HEK293 (cell line): ENCODE measurements around the gene KCTD15.

Source experiments
- OVOL3 ChIP-seq: fragments of 450-650 bp; formaldehyde crosslinking; IDR thresholded peaks from 2 replicates; pipeline ENCODE4 v1.5.1; 2016; ENCODE audit warnings: missing biosample characterization, missing genetic modification characterization
- PATZ1 ChIP-seq: fragments of 450-650 bp; formaldehyde crosslinking; IDR thresholded peaks from 2 replicates; pipeline ENCODE4 v1.5.1; 2016; ENCODE audit warnings: missing biosample characterization, missing genetic modification characterization
- PRDM2 ChIP-seq: fragments of 450-650 bp; formaldehyde crosslinking; IDR thresholded peaks from 2 replicates; pipeline ENCODE4 v1.5.1; 2016; ENCODE audit warnings: missing biosample characterization, missing genetic modification characterization, borderline replicate concordance
- REST ChIP-seq: fragments of 450-650 bp; formaldehyde crosslinking; IDR thresholded peaks from 2 replicates; pipeline ENCODE4 v1.5.1; 2016; ENCODE audit warnings: missing biosample characterization, missing genetic modification characterization
- SALL2 ChIP-seq: fragments of 450-650 bp; formaldehyde crosslinking; IDR thresholded peaks from 2 replicates; pipeline ENCODE4 v1.5.0; 2017; ENCODE audit warnings: missing biosample characterization, mild to moderate bottlenecking, missing genetic modification characterization, borderline replicate concordance
- TCF7L2 ChIP-seq: IDR thresholded peaks from 2 replicates; pipeline ENCODE4 v1.6.1; 2011; ENCODE audit warnings: low read depth, mild to moderate bottlenecking, inconsistent platforms, low read length, moderate library complexity, borderline replicate concordance
- WT1 ChIP-seq: fragments of 450-650 bp; formaldehyde crosslinking; IDR thresholded peaks from 2 replicates; pipeline ENCODE4 v1.5.1; 2016; ENCODE audit warnings: missing biosample characterization, missing genetic modification characterization
- ZBTB20 ChIP-seq: fragments of 450-650 bp; formaldehyde crosslinking; IDR thresholded peaks from 2 replicates; pipeline ENCODE4 v1.5.1; 2016; ENCODE audit warnings: missing biosample characterization, missing genetic modification characterization
- ZBTB49 ChIP-seq: fragments of 450-650 bp; formaldehyde crosslinking; IDR thresholded peaks from 2 replicates; pipeline ENCODE4 v1.5.1; 2016; ENCODE audit warnings: missing biosample characterization, missing genetic modification characterization, low read depth
- ZBTB8A ChIP-seq: fragments of 450-650 bp; formaldehyde crosslinking; IDR thresholded peaks from 2 replicates; pipeline ENCODE4 v1.5.1; 2016; ENCODE audit warnings: missing biosample characterization, missing genetic modification characterization
- ZFP41 ChIP-seq: fragments of 450-650 bp; formaldehyde crosslinking; IDR thresholded peaks from 2 replicates; pipeline ENCODE4 v1.5.1; 2016; ENCODE audit warnings: missing biosample characterization, missing genetic modification characterization, borderline replicate concordance
- ZIC2 ChIP-seq: fragments of 450-650 bp; formaldehyde crosslinking; IDR thresholded peaks from 2 replicates; pipeline ENCODE4 v1.5.1; 2016; ENCODE audit warnings: missing biosample characterization, missing genetic modification characterization
- ZNF112 ChIP-seq: fragments of 450-650 bp; formaldehyde crosslinking; IDR thresholded peaks from 2 replicates; pipeline ENCODE4 v1.5.0; 2017; ENCODE audit warnings: missing biosample characterization, missing genetic modification characterization
- ZNF121 ChIP-seq: fragments of 450-650 bp; formaldehyde crosslinking; IDR thresholded peaks from 2 replicates; pipeline ENCODE4 v1.5.1; 2016; ENCODE audit warnings: missing biosample characterization, missing genetic modification characterization
- ZNF138 ChIP-seq: fragments of 450-650 bp; formaldehyde crosslinking; IDR thresholded peaks from 2 replicates; pipeline ENCODE4 v1.5.1; 2016; ENCODE audit warnings: missing biosample characterization, missing genetic modification characterization, borderline replicate concordance
- ZNF324 ChIP-seq: fragments of 450-650 bp; formaldehyde crosslinking; IDR thresholded peaks from 2 replicates; pipeline ENCODE4 v1.5.1; 2016; ENCODE audit warnings: missing biosample characterization, missing genetic modification characterization
- ZNF37A ChIP-seq: fragments of 450-650 bp; IDR thresholded peaks from 2 replicates; pipeline ENCODE4 v1.5.1; 2018; ENCODE audit warnings: missing biosample characterization, missing genetic modification characterization
- ZNF473 ChIP-seq: fragments of 450-650 bp; formaldehyde crosslinking; IDR thresholded peaks from 2 replicates; pipeline ENCODE4 v1.5.1; 2017; ENCODE audit warnings: missing biosample characterization, missing genetic modification characterization
- ZNF510 ChIP-seq: fragments of 450-650 bp; formaldehyde crosslinking; IDR thresholded peaks from 2 replicates; pipeline ENCODE4 v1.5.1; 2018; ENCODE audit warnings: mild to moderate bottlenecking, missing genetic modification characterization, missing biosample characterization; ENCODE audit not compliant: insufficient replicate concordance
- ZNF560 ChIP-seq: fragments of 450-650 bp; formaldehyde crosslinking; IDR thresholded peaks from 2 replicates; pipeline ENCODE4 v1.5.1; 2017; ENCODE audit warnings: missing biosample characterization, missing genetic modification characterization, borderline replicate concordance
- ZNF629 ChIP-seq: fragments of 450-650 bp; formaldehyde crosslinking; IDR thresholded peaks from 2 replicates; pipeline ENCODE4 v1.5.1; 2017; ENCODE audit warnings: missing biosample characterization, missing genetic modification characterization
- ZNF792 ChIP-seq: fragments of 450-650 bp; formaldehyde crosslinking; IDR thresholded peaks from 2 replicates; pipeline ENCODE4 v1.5.1; 2016; ENCODE audit warnings: missing biosample characterization, missing genetic modification characterization
- ZSCAN18 ChIP-seq: fragments of 450-650 bp; formaldehyde crosslinking; IDR thresholded peaks from 2 replicates; pipeline ENCODE4 v1.5.1; 2016; ENCODE audit warnings: missing biosample characterization, missing genetic modification characterization

KCTD15 gene

GRCh38 chr19:33819880-33820781 lies 23.5 kb downstream of the KCTD15 start (continued):
- TF ChIP-seq REST (tag by site-specific recombination) (0 out of 2 replicates have a peak, but pooled peaks have one; percentile 3), ZBTB49 (tag by site-specific recombination) (no peak), ZIC2 (tag by site-specific recombination) (peak; percentile 91), ZNF112 (tag by site-specific recombination) (no peak), TCF7L2 (no peak), OVOL3 (tag by site-specific recombination) (no peak), ZNF138 (tag by site-specific recombination) (no peak), ZNF121 (tag by site-specific recombination) (no peak), ZNF560 (no peak), SALL2 (no peak), ZNF37A (tag by site-specific recombination) (no peak), ZFP41 (tag by site-specific recombination) (no peak), WT1 (tag by site-specific recombination) (no peak), ZNF629 (peak; percentile 57; the same call in 1 of the 2 replicates), ZNF324 (tag by site-specific recombination) (peak; percentile 76; the same call in 1 of the 2 replicates), ZNF473 (tag by site-specific recombination) (no peak), ZBTB20 (tag by site-specific recombination) (peak; percentile 100), PRDM2 (tag by site-specific recombination) (no peak), ZNF510 (tag by site-specific recombination) (no peak), PATZ1 (tag by site-specific recombination) (peak; percentile 89), ZSCAN18 (tag by site-specific recombination) (no peak), ZNF792 (tag by site-specific recombination) (no peak), ZBTB8A (tag by site-specific recombination) (peak; percentile 80)
